22Rv1 (cell line): ENCODE data around the gene DROSHA.

Experiments
- H3K27ac ChIP-seq: fragments of 450-650 bp; 2 replicates; pipeline ENCODE4 v1.5.1; 2017
- CTCF ChIP-seq: fragments of 450-650 bp; IDR thresholded peaks from 2 replicates; pipeline ENCODE4 v1.5.1; 2017; ENCODE audit warnings: mild to moderate bottlenecking
- ZFX ChIP-seq: fragments of 450-650 bp; IDR thresholded peaks from 2 replicates; pipeline ENCODE4 v1.6.1; 2017; ENCODE audit warnings: antibody characterized with exemption, borderline replicate concordance

DROSHA gene

GRCh38 chr5:31417512-31417911 lies 114.4 kb downstream of the DROSHA start:
- H3K27ac ChIP-seq: no peak overlapping the region
- TF ChIP-seq CTCF (no peak), ZFX (no peak)

GRCh38 chr5:31416547-31416946 lies 115.3 kb downstream of the DROSHA start:
- no peak for TF ChIP-seq CTCF
- TF ChIP-seq ZFX: no peak
- H3K27ac ChIP-seq: no peak overlapping the region

- TF ChIP-seq CTCF (no peak), ZFX (no peak)
- H3K27ac ChIP-seq: no peak overlapping the region
Observed at GRCh38 chr5:31415960-31416359, 115.9 kb downstream of the DROSHA start.

GRCh38 chr5:31415009-31415923 lies 116.6 kb downstream of the DROSHA start:
- no peak overlapping the region for H3K27ac ChIP-seq
- TF ChIP-seq ZFX: no peak
- no peak for TF ChIP-seq CTCF

- TF ChIP-seq CTCF (no peak), ZFX (no peak)
- H3K27ac ChIP-seq: no peak overlapping the region
Observed at GRCh38 chr5:31413030-31413812, 118.7 kb downstream of the DROSHA start.

GRCh38 chr5:31412324-31412723 lies 119.6 kb downstream of the DROSHA start:
- TF ChIP-seq ZFX: no peak
- no peak for TF ChIP-seq CTCF
- H3K27ac ChIP-seq: no peak overlapping the region

GRCh38 chr5:31410089-31410488 lies 121.8 kb downstream of the DROSHA start:
- no peak overlapping the region for H3K27ac ChIP-seq
- TF ChIP-seq CTCF (no peak), ZFX (no peak)
